T-helper 17 cell (primary cell): Measurements from ENCODE around the gene CACNA2D3. TPM values are rescaled to one million over a fixed set of nuclear protein-coding genes. Genes with fewer than 3 reads are reported as not detected.

Experiments used
- ATAC-seq: fragments of 150-1000 bp; cut with Tn5 transposase; 2 replicates; pipeline ENCODE4 v1.10.0; 2021; ENCODE audit warnings: mild to moderate bottlenecking, moderate library complexity
- DNase-seq, 3 donors: peaks; one replicate each; pipeline versions ENCODE4 v3.0.0 to v3.0.0-alpha.2; 2020 to 2021
- H3K9me3 ChIP-seq: one replicate; pipeline ENCODE4 v1.7.0; 2013; ENCODE audit warnings: low read length, mild to moderate bottlenecking; ENCODE audit not compliant: control insufficient read depth, poor library complexity, severe bottlenecking
- H3K27ac Mint-ChIP-seq: one replicate; pipeline ENCODE4 v1.8.0; 2022; ENCODE audit warnings: mild to moderate bottlenecking, moderate library complexity, mixed read lengths
- H3K27me3 Mint-ChIP-seq: one replicate; pipeline ENCODE4 v1.8.0; 2022; ENCODE audit warnings: mixed read lengths
- H3K36me3 Mint-ChIP-seq: one replicate; pipeline ENCODE4 v1.8.0; 2022; ENCODE audit warnings: low read depth, mixed read lengths
- H3K4me1 Mint-ChIP-seq: one replicate; pipeline ENCODE4 v1.8.0; 2022; ENCODE audit warnings: mild to moderate bottlenecking, mixed read lengths
- H3K4me3 Mint-ChIP-seq: one replicate; pipeline ENCODE4 v1.8.0; 2022; ENCODE audit warnings: mild to moderate bottlenecking, moderate library complexity, mixed read lengths
- total RNA-seq, 4 donors: library from RNA in 2 of 4; stranded (reverse) in 2 of 4; gene quantifications; one replicate each; pipeline ENCODE4 v1.2.3 and lab custom pipeline; 2022 to 2026

CACNA2D3 gene
- total RNA-seq, 2 donors from 2014 or later = 0.08 TPM; not detected in 1

DNA sequence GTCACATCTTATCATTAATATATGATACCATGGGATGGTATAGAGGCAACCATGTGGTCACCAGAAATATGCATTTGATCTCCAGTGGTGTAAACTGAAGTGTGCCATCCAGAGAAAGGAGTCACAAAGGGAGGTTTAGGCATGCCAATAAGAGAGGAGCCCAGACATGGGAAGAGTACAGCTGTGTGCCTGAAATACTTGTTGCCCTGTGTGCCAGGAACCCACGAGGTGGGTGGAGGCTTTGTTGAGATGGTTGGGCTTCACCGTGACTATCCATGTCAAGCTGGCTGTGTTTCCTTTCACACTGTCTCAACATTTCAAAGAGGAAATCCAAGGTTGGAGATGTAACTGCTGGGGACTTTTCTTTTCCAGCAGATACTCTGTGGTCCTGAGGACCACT is 43.5 kb downstream of the CACNA2D3 start:
- Mint-ChIP-seq H3K27ac (no peak overlapping the region), H3K36me3 (no peaks in the 10 kb centered on the region), H3K4me1 (no peaks in the 10 kb centered on the region), H3K4me3 (no peak overlapping the region), H3K27me3 (no peaks in the 10 kb centered on the region)
- no peaks in the 10 kb centered on the region for H3K9me3 ChIP-seq
- no peak for DNase-seq
- ATAC-seq = no peak

DNA sequence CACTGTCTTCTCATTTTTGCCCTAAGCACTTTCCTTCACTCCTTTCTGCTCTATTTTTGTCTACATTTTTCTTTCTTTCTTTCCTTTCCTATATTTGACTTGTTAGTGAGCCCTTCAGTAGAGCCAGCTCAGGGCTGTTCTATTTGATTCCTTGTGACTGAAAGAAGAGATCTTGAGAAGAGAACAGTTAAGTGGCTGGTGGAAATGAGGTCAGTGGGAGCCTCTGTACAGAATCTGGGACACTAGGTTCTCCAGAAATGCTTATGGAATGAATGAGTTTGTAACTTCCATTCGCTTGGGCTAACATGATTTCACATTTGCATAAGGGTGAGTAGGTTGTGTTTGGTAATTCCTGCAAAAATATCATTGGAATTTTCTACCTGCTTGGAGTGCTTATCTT is 45.6 kb downstream of the CACNA2D3 start:
- Mint-ChIP-seq H3K4me1 (no peaks in the 10 kb centered on the region), H3K36me3 (no peaks in the 10 kb centered on the region), H3K4me3 (no peak overlapping the region), H3K27me3 (peaks cover 5% of the 10 kb centered on the region), H3K27ac (no peak overlapping the region)
- no peaks in the 10 kb centered on the region for H3K9me3 ChIP-seq
- ATAC-seq (no peak), DNase-seq (no peak)

DNA sequence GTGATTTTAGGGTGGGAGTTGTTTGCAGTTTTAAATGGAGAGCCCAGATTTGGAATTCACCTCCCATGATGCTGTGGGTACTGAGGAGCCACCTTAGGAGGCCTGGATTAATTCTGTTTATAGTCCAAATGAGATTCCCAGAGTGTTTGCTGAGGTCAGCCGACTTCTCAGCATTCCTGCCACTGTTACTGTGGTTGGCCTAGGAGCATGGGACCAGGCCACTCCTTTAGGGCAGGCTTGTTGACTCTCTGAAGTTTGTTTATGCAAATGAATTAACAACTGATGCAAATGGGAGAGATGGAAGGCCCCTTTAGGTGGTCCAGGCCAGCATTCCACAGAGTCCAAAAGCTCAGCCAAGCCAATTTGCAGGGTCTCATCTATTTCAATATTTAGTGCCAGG is 46.1 kb downstream of the CACNA2D3 start:
- H3K27me3 Mint-ChIP-seq = peaks cover 5% of the 10 kb centered on the region
- no peak overlapping the region for H3K4me3 Mint-ChIP-seq
- DNase-seq (no peak), ATAC-seq (no peak)
- H3K4me1 Mint-ChIP-seq = no peaks in the 10 kb centered on the region
- no peak overlapping the region for H3K27ac Mint-ChIP-seq
- no peaks in the 10 kb centered on the region for H3K36me3 Mint-ChIP-seq
- no peaks in the 10 kb centered on the region for H3K9me3 ChIP-seq

DNA sequence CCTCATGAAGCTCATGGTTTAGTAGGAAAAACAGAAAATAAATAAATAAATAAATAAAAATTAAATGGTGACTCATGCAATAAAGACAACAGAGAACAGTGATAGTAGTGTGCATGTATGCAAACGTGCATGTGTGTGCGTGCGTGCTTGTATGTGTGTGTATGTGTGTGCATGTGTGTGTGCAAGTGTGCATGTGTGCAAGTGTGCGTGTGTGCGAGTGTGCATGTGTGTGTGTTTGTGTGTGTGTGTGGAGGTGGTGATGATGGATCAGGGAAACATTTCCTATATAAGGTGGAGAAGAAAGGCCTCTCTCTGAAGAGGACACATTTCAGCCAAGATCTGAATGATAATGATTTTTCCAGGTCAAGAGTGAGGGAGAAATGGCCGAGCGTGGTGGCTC is 47.2 kb downstream of the CACNA2D3 start:
- no peak overlapping the region for H3K27ac Mint-ChIP-seq
- no peaks in the 10 kb centered on the region for H3K9me3 ChIP-seq
- ATAC-seq (no peak), DNase-seq (no peak)
- H3K36me3 Mint-ChIP-seq = no peaks in the 10 kb centered on the region
- H3K27me3 Mint-ChIP-seq = peaks cover 5% of the 10 kb centered on the region
- no peaks in the 10 kb centered on the region for H3K4me1 Mint-ChIP-seq
- H3K4me3 Mint-ChIP-seq = no peak overlapping the region

DNA sequence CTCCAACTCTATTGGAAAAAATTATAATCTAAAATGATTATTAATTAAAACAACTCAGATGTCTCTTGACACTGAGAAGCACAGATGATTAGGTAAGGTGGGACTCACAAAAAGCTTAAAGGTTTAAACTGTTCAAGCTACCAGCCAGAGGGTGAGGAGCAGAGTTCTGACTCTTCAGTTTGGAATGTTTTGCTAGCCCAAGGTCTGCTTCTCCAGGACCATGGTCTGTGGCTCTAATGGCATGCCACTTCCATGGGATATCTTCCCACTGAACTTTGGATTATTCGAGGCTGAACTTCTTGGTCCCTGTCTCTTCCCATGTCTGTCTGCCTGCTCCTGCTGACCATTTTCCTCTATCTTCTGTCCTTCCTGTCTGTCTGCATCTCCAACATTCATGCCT is 49.2 kb downstream of the CACNA2D3 start:
- no peaks in the 10 kb centered on the region for H3K9me3 ChIP-seq
- no peaks in the 10 kb centered on the region for H3K36me3 Mint-ChIP-seq
- H3K27ac Mint-ChIP-seq = no peak overlapping the region
- no peak for ATAC-seq
- H3K4me3 Mint-ChIP-seq = no peak overlapping the region
- H3K4me1 Mint-ChIP-seq = no peaks in the 10 kb centered on the region
- DNase-seq = no peak
- peaks cover 5% of the 10 kb centered on the region for H3K27me3 Mint-ChIP-seq

DNA sequence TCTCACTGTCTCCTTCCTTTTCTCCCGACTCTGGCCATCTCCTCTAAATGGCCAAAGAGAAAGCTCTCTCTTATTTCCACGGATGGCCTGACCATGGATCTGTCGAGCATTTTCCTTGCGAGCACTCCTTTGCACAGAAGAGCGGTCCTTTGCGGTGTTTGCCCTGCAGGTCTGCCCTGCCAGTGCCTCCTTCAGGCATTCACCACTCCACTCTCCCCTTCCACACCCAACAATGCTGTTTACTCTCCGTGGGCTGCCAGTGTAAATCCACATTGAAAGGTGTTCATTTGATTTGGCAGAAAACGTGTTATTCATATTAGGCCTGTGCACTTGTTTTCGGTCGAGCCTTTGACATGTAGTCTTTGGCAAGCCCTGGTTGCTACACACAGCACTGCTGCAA is 49.6 kb downstream of the CACNA2D3 start:
- no peaks in the 10 kb centered on the region for H3K36me3 Mint-ChIP-seq
- no peak for DNase-seq
- H3K4me1 Mint-ChIP-seq = no peaks in the 10 kb centered on the region
- H3K27ac Mint-ChIP-seq = no peak overlapping the region
- H3K9me3 ChIP-seq = no peaks in the 10 kb centered on the region
- H3K27me3 Mint-ChIP-seq = peaks cover 5% of the 10 kb centered on the region
- ATAC-seq = no peak
- no peak overlapping the region for H3K4me3 Mint-ChIP-seq

DNA sequence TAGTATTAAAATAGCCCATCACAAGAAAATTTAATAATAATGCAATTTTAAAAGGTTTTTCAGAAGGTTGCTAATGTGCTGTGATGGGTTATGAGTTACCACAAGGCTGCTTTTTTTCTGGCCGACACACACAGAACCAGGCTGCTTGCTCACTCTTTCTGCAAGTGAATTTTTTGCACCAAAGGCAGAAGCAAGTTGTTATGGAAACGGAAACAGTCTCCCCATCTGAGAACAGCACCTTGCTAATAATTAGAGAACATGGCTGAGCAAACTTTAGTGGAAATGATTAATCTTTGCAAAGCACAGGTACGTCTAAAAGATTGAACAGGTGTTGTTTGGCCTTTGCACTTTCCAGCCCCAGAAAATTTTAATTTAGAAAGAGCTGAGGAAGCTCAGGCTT is 51.0 kb downstream of the CACNA2D3 start:
- H3K9me3 ChIP-seq = no peaks in the 10 kb centered on the region
- peaks cover 5% of the 10 kb centered on the region for H3K27me3 Mint-ChIP-seq
- no peak for ATAC-seq
- no peak overlapping the region for H3K4me3 Mint-ChIP-seq
- no peaks in the 10 kb centered on the region for H3K4me1 Mint-ChIP-seq
- no peak overlapping the region for H3K27ac Mint-ChIP-seq
- no peaks in the 10 kb centered on the region for H3K36me3 Mint-ChIP-seq
- DNase-seq = no peak

DNA sequence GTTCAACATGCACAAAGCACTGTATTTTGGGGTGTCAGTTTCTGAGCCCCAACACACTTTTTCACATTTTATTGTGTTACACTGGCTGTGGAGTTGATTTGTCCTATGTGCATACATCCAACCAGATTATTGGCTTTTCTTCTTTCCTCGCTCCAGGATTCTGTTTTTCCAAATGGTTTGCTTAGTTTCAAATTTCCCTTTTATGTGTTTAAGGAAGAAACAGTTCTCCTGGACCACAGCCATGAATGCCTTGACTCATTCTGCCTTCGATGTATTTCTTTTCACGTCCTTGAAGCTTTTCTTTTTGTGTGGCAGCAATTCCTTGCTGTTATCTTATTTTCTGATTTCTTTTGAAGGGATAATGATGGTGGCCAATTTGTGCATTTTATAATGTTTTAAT is 53.8 kb downstream of the CACNA2D3 start:
- no peak overlapping the region for H3K27ac Mint-ChIP-seq
- H3K4me3 Mint-ChIP-seq = no peak overlapping the region
- no peaks in the 10 kb centered on the region for H3K9me3 ChIP-seq
- DNase-seq (no peak), ATAC-seq (no peak)
- peaks cover 5% of the 10 kb centered on the region for H3K27me3 Mint-ChIP-seq
- no peaks in the 10 kb centered on the region for H3K36me3 Mint-ChIP-seq
- no peaks in the 10 kb centered on the region for H3K4me1 Mint-ChIP-seq

DNA sequence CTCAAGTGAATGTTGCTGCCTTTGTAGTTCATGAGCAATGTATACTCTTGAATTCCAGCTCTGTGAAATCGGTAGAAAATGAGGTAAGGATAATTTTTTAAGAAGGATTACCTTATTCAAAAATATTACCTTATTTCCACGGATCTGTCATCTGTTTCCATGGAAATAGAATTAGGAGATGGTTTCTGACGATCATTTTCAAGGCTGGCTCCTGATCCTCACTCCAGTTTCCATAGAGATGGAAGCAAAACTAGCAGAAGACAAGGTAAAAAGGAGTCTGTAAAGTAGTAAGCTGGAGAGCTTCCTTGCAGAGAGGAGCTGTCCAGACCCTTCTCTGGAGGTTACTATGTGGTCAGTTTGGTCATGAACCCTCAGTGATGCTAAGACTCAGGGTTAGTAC is 55.5 kb downstream of the CACNA2D3 start:
- Mint-ChIP-seq H3K4me1 (no peaks in the 10 kb centered on the region), H3K27ac (no peak overlapping the region), H3K27me3 (no peaks in the 10 kb centered on the region), H3K4me3 (no peak overlapping the region), H3K36me3 (no peaks in the 10 kb centered on the region)
- no peaks in the 10 kb centered on the region for H3K9me3 ChIP-seq
- no peak for ATAC-seq
- DNase-seq = no peak

DNA sequence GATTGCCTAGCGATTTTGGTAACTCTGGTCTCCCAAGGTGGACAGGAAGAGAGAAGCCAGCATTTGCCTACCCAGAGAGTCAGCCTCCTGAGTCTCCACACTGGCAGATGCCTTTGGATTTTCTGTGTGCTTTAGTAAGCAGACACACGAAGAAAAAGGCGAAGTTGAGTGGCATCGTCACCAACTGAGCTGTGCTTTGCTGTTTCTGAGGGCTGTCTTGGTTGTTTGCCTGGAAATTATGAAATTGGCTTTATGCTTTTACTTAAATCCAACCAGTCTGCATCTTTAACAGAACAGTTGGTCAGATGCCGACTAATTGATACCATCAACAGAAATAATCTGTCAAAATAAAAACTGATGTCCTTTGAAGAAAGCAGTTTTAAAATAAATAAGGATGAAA is 56.0 kb downstream of the CACNA2D3 start:
- no peaks in the 10 kb centered on the region for H3K36me3 Mint-ChIP-seq
- no peak overlapping the region for H3K4me3 Mint-ChIP-seq
- no peaks in the 10 kb centered on the region for H3K9me3 ChIP-seq
- DNase-seq (no peak), ATAC-seq (no peak)
- H3K27me3 Mint-ChIP-seq = no peaks in the 10 kb centered on the region
- H3K4me1 Mint-ChIP-seq = no peaks in the 10 kb centered on the region
- H3K27ac Mint-ChIP-seq = no peak overlapping the region

DNA sequence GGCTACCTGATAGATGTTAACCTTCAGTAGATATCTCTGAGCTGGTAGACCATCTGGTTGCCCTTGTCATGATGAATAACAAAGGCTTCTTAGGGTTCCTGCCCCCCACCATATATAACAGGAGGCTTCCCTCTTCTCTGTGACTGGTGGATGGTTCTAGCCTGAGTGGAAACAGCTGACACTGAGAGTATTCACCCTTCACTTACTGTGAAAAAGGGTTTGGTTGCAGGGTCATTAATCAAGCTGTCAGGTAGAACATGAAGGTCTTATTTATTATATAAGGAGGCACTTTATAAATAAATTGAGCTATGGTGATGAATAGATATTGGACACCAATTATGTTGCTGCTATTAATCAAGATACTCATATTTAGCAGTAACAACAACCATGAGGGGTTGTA is 58.6 kb downstream of the CACNA2D3 start:
- DNase-seq (no peak), ATAC-seq (no peak)
- Mint-ChIP-seq H3K4me3 (no peak overlapping the region), H3K27me3 (no peaks in the 10 kb centered on the region), H3K27ac (no peak overlapping the region), H3K36me3 (no peaks in the 10 kb centered on the region), H3K4me1 (no peaks in the 10 kb centered on the region)
- H3K9me3 ChIP-seq = no peaks in the 10 kb centered on the region

DNA sequence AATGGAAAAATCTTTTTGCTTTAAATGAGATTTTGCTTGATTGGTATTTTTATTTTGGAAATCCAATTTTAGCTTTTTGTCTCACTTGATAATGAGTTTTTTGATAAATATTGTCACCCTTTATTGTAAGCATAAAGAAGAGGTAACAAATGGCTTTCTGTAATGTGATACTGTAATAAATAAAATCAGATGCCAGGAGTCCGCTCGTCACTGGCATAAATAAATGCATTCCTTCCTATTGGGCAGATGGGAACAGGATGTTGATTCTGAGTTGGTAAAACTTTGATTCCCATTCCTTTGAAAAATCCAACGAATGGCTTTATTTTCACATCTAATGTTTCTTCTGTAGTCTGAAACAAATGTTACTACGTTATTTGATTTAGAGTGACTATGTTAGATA is 59.9 kb downstream of the CACNA2D3 start:
- H3K9me3 ChIP-seq = no peaks in the 10 kb centered on the region
- ATAC-seq (no peak), DNase-seq (no peak)
- Mint-ChIP-seq H3K4me1 (no peaks in the 10 kb centered on the region), H3K36me3 (no peaks in the 10 kb centered on the region), H3K4me3 (no peak overlapping the region), H3K27me3 (no peaks in the 10 kb centered on the region), H3K27ac (no peak overlapping the region)

DNA sequence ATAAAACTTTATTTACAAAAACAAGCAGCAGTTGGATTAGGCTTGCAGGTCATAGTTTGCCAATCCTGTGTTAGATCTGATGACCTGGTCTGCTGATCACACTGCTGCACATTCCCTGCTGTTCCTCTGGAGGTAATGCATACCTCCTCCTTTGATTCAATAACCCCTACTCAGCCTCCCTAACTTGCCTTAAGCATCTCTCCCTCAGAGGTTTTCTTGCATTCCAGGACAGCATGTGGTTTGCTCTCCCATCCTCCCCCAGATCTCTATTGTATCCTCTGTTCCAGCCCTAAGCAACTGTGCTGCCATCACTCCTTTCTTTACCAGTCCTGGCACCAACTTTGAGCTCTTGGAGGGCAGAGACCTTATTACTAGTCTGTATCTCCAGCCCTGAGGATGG is 63.4 kb downstream of the CACNA2D3 start:
- H3K4me1 Mint-ChIP-seq = no peaks in the 10 kb centered on the region
- H3K4me3 Mint-ChIP-seq = no peak overlapping the region
- H3K9me3 ChIP-seq = no peaks in the 10 kb centered on the region
- H3K27ac Mint-ChIP-seq = no peak overlapping the region
- DNase-seq (no peak), ATAC-seq (no peak)
- H3K27me3 Mint-ChIP-seq = no peaks in the 10 kb centered on the region
- no peaks in the 10 kb centered on the region for H3K36me3 Mint-ChIP-seq

DNA sequence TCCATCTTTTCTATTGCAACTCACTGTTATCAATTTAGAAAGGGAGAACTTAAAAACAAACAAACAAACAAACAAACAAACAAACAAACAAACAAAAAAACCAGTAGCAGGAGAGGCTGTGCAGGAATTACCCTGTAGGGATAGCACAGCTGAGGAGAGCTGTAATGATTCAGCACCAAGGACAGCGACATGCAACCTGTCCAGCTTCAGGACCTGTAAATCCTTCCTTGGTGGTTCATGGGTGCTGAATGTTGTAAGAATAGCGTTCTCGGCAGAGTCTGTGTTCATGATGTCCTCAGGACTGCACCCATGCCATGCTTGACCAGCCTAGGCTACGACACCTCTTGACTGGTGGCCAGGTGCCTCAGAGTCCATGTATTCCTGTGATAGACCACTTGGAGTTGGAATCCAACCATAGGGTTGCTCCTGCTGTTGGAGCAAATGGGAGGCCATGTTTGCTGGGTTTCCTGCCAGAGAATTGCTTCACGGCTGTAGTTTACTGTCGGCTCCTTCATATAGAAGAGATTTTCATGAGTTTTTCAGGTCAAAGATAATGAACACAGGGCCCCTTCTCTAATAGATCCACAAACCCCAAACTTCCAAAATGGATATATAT is 65.9 kb downstream of the CACNA2D3 start:
- H3K9me3 ChIP-seq = no peaks in the 10 kb centered on the region
- Mint-ChIP-seq H3K4me3 (no peak overlapping the region), H3K27ac (no peak overlapping the region), H3K36me3 (no peaks in the 10 kb centered on the region), H3K27me3 (no peaks in the 10 kb centered on the region), H3K4me1 (no peaks in the 10 kb centered on the region)
- DNase-seq (no peak), ATAC-seq (no peak)
